D341Med (cell line): ENCODE measurements around the gene LYVE1.

Experiments
- DNase-seq: peaks from one replicate; pipeline ENCODE4 v3.0.0; 2012; ENCODE audit warnings: low spot score

Gene LYVE1

DNA sequence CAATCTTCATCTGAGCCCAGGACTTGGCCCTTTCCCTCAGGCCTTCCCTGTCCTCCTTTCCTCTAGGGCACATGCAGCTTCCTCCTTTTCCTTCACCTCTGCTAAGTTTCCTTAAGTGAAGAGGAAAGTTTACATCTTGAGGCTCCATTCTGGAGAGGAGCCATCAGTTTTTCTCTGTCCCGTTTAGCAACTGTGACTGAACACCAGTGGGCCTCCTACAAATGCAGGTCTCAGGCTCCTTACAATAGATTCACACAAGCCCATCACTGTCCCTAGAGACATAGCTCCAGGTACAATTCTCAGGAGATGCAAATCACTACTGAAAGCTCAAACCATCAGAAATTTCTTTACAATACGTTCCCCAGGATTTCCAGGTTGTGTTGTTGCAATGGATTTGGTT is 23.3 kb upstream of the LYVE1 start:
- no peak for DNase-seq

DNA sequence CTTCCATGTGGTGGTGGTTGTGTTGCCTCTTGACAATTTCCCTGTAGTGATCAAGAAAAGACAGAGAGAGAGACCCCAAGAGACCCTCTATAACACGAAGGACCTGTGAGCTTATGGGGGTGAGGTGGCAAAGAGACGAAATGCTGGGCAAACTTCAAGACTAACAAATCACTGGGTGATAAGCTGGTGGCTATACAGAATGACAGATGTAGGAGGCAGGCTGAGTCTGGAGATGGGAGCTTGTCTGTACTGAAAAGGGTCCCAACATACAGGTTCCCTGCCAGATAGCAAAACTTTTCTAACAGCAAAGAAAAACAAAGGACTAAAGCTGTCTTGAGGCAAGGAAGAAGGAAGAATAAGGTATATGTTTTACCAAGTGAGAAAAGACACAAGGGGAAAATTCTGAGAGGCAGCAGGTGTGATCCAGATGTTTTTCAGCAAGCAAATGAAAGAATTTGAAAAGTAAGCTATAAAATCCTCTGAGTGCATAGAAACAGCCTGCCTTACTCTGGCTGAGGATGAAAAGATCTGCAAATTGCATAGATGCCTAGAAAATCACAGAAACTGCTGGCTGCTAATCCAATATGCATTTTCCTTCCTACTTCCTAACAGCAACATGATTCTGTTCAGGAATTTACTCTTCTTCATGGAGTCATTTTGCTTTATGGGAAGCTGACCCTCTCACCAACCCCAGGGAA is 21.9 kb upstream of the LYVE1 start:
- no peak for DNase-seq

- DNase-seq = no peak
Observed at GRCh38 chr11:10588904-10589303, 20.4 kb upstream of the LYVE1 start.

GRCh38 chr11:10587995-10588394 is 19.5 kb upstream of the LYVE1 start:
- no peak for DNase-seq

DNA sequence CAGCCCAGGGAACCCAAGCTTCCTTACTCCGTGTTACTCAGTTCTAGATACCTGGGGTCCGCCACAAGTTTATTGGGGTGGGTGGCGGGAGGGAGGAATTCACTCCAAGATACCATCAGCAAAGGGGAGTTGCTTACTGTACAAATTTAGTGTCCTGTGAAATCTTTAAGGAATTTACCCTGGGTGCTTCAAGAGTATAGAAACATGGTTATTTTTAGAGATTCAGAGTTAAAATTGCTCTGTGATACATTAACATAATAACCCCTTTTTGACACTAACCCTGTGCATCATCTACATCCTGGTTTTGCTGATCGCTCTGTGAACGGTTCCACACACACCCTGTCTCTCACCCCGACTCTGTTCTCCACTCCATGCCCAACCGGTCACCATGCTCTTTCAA is 18.9 kb upstream of the LYVE1 start:
- DNase-seq = no peak

DNA sequence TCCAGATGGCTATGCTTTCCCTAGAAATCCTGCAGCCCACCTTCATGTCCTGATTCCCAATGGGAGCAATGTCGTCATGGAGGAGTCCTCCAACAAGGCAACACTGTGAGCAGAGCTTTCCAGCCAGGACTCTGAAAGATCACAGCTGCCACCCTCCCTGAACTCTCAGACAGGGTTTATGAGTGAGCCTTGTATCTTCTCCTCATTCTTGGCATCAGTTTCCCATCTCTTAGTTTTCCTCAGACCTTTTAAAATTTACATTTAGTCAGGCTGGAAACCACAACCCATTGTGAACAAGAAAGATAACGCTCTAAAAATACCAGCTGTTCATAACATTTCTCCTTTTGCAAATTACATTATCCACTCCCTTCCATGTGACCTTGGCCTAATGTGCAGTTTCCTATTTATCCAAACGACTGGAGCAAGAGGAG is 15.6 kb upstream of the LYVE1 start:
- DNase-seq = no peak

GRCh38 chr11:10581481-10582019 is 13.1 kb upstream of the LYVE1 start:
- DNase-seq = no peak

DNA sequence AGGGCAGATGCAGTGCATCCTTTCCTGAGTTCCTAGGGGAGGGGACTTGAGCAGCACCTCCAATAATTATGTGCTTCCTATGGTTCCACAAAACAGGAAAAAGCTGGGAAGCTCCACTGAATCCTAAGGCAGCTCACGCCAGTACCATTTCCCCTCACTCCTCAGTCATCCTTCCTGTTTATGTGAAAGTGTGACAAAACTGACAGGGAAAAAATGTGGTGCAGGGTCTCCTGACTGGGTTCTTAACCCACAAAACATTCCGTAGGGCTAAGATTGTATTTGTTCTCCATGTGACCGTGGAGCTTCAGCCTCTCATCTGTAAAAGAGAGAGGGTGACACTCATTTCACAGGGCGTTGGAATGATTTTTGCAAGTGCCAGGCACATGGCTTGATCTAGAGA is 12.2 kb upstream of the LYVE1 start:
- no peak for DNase-seq

GRCh38 chr11:10579700-10580099 is 11.2 kb upstream of the LYVE1 start:
- no peak for DNase-seq

- no peak for DNase-seq
Observed at GRCh38 chr11:10576035-10576398, 7.6 kb upstream of the LYVE1 start.

DNA sequence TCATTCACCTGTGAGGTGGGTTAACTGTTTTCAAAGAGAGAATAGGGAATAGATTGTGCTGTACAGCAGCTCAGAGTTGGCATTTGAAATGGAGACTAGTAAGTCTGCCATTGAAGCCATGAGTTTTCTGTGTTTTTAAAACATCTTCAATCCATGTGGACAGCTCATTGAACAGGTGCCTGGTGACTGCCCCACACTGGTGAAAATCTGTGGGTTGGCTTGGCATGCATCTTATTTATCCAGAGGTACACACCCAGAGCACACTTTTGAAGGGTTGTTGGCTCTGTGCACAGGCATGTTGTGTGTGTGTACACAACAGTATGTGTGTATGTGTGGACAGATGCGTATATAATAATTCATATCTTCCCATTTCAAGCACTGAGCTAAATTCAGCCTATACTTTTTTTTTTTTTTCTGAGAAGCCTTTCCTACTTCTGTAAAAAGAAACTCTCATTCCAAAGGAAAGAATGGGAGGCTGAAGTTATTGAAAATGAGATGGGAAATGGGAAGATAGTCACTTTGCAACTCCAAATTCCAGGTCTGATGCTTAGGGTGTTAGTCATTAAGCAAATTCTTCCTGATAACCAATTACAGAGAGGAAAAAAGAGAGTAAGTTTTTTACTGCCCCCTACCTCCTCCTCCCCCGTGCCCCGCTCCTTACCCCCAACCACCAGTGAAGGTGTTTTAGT is 7.0 kb upstream of the LYVE1 start:
- no peak for DNase-seq

GRCh38 chr11:10573556-10573955 is 5.1 kb upstream of the LYVE1 start:
- no peak for DNase-seq

DNA sequence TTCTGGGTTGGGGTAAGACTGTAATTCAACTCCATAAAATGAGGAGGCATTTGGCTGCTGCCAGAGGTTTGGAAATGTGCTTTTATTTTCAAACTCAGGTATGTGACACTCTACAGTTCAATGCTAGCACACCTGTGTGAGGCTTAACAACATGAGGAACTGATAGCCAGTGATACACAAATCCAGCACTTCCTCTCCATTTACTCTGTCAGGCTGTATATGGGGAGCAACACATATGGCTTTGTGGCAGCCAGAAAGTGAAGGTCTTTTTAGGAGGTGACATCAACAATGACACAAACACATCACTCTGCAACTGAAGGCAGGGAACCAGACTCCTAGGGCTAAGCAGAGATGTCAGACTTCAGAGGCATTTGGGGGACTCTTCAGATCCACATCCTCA is 4.6 kb upstream of the LYVE1 start:
- DNase-seq = no peak

DNA sequence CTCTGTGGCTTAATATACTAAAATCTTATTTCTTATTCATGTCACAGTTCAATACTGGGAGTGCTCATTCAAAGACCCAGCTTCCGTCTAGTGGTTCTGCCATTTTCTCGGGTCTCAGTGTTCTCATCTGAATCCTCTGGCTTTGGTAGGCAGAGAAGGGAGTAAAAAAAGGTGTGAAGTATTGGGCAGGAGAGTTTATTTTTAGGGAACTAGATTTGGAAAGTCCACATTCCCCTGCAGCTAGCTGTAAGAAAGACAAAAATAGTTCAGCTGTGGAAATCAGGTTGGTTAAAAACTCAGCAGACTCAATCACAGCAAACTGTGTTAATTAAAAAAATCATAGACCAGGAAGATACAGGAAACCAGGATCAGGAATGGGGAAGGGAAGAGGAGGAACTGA is 4.1 kb upstream of the LYVE1 start:
- no peak for DNase-seq

GRCh38 chr11:10567446-10567845 is 1.0 kb downstream of the LYVE1 start:
- DNase-seq = no peak

DNA sequence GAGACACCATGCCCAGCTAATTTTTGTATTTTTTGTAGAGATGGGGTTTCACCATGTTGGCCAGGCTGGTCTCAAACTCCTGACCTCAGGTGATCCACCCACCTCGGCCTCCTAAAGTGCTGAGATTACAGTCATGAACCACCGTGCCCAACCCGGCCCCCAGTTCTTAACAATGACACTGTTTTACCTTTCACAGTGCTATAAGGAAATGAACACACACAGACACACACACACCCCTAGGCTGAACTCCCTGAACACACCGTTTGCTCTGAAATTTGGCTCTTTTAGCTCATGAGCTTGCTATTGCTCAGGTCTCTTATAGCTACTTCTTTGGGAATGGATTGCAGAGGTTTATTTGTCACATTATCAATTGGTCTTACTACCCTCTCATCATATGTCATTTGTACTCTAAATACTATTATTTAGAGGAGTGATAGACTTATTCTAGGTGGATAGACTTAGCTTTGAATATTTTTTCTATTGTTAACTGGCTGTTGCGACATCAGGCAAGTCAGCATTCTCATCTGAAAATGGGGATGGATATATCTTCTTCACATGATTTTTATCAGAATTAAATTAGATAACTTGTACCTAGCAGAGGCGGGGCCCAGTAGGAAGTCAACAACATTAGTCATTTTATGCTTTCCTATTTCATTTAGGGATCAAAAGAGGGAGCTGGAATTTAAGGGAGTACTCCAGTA is 2.1 kb downstream of the LYVE1 start:
- no peak for DNase-seq

DNA sequence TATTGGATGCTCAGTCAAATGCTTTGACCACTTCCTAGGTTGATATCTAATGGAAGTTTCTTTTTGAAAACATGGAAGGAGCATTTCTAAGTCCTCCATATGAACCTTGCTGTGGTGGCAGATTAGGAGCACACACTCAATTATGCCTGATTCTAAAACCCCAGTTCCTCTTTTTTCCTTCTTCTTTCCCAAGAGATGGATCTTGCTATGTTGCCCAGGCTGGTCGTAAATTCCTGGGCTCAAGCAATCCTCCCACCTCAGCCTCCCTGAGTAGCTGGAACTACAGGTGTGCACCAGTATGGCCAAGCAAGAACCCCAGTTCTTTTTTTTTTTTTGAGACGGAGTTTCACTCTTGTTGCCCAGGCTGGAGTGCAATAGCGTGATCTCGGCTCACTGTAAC is 3.0 kb downstream of the LYVE1 start:
- DNase-seq = no peak

- DNase-seq = no peak
Observed at GRCh38 chr11:10564696-10565318, 3.7 kb downstream of the LYVE1 start.

DNA sequence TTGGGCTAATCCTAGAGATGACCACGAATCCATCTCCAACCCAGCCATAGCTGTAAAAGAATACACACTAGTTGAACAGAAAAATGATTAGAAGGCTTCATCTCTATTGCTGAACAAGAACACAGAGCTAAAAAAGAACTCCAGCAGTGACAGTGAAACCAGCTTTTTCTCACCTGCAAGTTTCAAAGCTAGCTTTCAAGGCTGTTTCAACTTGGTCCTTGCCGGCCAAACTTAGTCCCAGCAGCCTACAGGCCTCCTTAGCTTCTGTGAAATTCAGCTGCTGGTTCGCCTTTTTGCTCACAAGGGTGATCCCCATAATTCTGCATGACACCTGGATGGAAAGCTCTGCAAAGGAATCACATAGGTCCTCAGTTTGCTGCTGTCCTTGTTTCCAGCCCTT is 4.4 kb downstream of the LYVE1 start:
- DNase-seq = no peak

DNA sequence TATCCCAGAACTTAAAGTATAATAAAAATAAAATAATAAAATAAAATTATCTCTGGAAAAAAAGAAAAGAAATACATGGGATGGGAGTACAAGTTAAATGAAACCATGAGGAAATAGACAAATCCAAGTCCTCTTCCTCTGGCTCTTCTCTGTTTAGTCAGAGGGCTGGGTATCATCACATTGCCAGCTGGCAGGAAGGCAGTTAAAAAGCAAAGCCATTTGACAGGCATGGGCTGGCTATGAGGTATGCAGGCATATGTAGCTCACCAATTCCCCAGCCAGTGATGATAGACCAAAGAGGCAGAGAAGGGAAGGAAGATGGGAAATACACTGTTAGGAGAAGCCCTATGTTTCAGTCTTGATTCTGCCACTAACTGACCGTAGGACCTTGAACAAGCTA is 6.5 kb downstream of the LYVE1 start:
- no peak for DNase-seq

DNA sequence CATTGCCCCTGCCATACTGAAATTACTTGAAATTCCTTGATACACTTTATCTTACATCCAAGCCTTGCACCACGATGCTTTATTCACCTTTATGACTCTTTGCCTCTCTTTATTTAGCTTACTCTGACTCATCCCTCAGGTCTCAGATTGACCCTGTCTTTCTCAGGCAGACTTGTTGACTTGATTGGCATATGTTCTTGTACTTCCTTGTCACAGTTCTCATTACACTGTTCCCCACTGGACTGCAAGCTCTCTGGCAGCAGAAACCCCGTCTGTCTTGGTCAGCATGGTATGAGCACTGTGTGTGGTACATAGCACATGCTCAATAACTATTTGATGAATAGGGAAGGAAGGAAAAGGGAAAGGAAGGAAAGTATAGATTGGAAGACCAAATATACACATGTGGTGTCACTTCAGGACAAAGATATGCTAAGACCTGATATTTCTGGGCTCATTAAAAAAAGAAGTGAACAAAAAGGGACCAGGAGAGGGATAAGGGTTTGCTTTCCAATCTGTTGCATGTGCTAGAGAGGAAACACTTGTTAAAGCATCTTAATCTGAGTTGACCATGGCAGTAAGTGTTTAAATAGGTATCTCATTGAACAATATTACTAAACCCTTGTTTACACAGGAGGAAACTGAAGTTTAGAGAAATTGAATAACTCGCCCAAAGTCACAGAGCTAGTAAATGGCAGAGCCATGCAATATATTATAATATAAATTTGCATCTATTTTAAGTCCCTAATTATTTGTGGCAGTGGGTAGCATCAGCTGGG is 7.2 kb downstream of the LYVE1 start:
- no peak for DNase-seq

GRCh38 chr11:10558288-10558687 is 10.2 kb downstream of the LYVE1 start:
- DNase-seq = no peak
